WI38 (cell line): ENCODE results near the gene CCNY.

Experiments
- H3K4me3 ChIP-seq: 2 replicates; pipeline ENCODE4 v1.5.1; 2011; ENCODE audit warnings: low read depth, mild to moderate bottlenecking, control low read depth, low read length
- CTCF ChIP-seq: IDR thresholded peaks from 2 replicates; pipeline ENCODE4 v1.5.1; 2012; ENCODE audit warnings: low read depth, mild to moderate bottlenecking, control low read depth, low read length

CCNY gene

DNA sequence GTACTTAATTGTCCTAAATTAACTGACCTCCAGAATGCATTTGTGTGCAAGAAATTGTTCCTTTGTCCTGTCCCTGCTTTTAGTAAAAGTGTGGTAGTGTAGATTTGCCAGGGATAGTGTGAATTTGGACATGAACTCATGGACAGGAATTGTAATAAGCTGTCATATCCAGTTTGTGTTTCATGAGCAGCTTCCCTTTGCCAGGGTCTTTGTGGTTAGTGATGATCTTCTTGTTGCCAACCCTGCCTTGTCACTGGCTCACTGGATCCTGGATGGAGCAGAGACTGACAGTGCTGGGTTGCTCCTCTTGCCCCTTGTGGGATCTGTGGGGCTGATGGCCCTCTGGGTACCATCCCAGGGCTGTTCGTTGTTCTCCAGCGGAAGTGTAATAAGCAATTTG is 110.1 kb downstream of the CCNY start:
- TF ChIP-seq CTCF: no peak

GRCh38 chr10:35447693-35448407 is 111.5 kb downstream of the CCNY start:
- no peak for TF ChIP-seq CTCF

More for the DNA sequence above, 110.1 kb downstream of the CCNY start:
- no peak overlapping the region for H3K4me3 ChIP-seq

DNA sequence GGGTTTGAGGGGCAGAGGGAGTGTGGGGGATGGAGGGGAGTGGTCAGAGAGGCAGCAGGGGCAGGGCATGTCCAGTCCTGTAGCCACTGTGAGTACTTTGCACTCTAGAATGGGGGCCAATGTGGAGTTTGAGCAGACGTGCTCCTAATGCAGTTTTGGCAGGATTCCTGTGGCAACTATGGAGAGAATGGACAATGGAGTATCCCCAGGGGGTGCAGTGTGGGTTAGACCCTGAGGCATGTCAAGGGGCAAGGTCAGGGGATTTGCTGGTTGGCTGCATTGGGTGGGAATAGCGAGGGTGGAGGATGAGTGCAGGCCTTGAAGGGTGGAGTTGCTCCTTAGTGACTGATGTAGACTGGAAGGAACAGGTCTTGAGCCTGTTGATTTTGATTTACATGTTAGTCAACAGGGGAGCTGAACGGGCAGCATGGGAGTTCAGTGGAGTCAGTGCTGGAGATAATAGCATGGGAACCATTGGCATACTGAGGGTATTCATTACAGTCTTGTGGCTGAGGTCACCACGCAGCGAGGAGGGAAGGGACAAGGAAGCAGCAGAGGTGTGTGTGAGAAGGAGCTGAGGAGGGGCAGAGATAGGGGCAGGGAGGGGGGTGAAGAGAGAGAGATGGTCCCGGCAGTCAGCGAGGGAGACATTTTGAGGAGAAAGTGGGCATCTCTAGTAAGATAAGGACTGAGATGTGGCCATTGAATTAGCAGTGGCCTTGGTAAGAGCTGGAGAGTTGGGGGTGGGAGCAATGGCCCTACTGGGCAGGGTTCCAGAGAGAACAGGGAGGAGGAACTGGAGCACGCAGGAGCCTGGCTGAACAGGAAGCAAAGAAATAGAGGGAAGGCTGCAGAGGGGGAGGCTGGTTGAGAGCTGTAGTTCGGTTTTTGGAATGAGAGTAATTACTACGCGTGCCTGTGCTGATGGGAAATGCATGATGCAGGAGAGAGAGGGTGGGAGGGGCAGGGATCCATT is 112.7 kb downstream of the CCNY start:
- TF ChIP-seq CTCF: no peak
- H3K4me3 ChIP-seq: no peak overlapping the region

More at GRCh38 chr10:35447693-35448407, 111.5 kb downstream of the CCNY start:
- no peak overlapping the region for H3K4me3 ChIP-seq

DNA sequence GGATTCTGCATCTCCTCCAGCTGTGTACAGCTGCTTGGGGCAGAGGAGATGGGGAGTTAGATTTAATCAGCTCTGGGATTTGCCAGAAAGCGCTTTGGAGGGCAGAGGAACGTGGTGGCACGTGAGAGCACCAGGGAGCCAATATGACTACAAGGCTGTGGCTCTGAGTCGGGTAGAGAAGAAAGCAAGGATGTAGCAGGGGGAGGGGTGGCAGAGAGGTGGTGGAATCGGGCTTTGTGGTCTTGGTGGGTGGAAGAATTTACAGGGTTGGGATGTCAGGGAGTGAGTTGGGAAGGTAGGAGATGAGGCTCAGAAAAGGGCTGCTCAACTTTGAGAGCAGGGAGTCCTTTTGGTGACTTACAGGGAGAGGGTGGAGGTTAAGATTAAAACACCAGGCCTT is 113.6 kb downstream of the CCNY start:
- no peak for TF ChIP-seq CTCF
- H3K4me3 ChIP-seq: no peak overlapping the region

GRCh38 chr10:35451151-35452016 is 115.1 kb downstream of the CCNY start:
- no peak overlapping the region for H3K4me3 ChIP-seq
- TF ChIP-seq CTCF: no peak

- TF ChIP-seq CTCF: no peak
- no peak overlapping the region for H3K4me3 ChIP-seq
These were observed 115.9 kb downstream of the CCNY start for GRCh38 chr10:35452171-35452570.
